HCT116 (cell line): ENCODE results near the gene FAM170B. TPM values are rescaled to one million over a fixed set of nuclear protein-coding genes. Genes with fewer than 3 reads are reported as not detected.

ENCODE experiments used
- ATAC-seq: fragments of 200-7000 bp; cut with Tn5 transposase; 2 replicates; pipeline ENCODE4 v1.9.1; 2020; ENCODE audit warnings: mild to moderate bottlenecking, moderate library complexity
- BruUV-seq: library from RNA; stranded (reverse); fragments of 400-500 nt; replicated peaks from 2 replicates; lab custom pipeline; 2021; lab: Mats Ljungman, UMichigan
- CTCF ChIA-PET: fragments of 300-600 bp; sonication (Branson Sonifier 250); formaldehyde crosslinking; loops from one replicate; lab custom pipeline; 2021; ENCODE audit warnings: antibody characterized with exemption; lab: Charles Lee
- POLR2A ChIA-PET: fragments of 300-600, 350-600 bp; sonication (Branson Sonifier 250); formaldehyde crosslinking; loops from one replicate; lab custom pipeline; 2021; ENCODE audit warnings: antibody characterized with exemption; lab: Charles Lee
- RAD21 ChIA-PET, 2 experiments: fragments of 300-600 bp; sonication (Branson Sonifier 250); formaldehyde crosslinking; loops; one replicate each; lab custom pipeline; 2023; ENCODE audit warnings: low total read pairs in 2 of 2; ENCODE audit not compliant: uncharacterized antibody in 2 of 2, unreplicated experiment in 2 of 2, low non-redundant PET in 1 of 2; lab: Charles Lee
- DNase-seq: peaks from one replicate; pipeline ENCODE4 v3.0.0-alpha.2; 2010; ENCODE audit warnings: low read depth, low spot score
- H2AFZ ChIP-seq: fragments of 200-600 bp; shearing (Covaris generic), sonication (generic); 2 replicates; pipeline ENCODE4 v1.6.1; 2017; ENCODE audit warnings: low read depth, mixed run types, mixed read lengths, antibody characterized with exemption, low read length; ENCODE audit not compliant: poor library complexity, severe bottlenecking
- H3K27ac ChIP-seq: 2 replicates; pipeline ENCODE4 v1.5.1; 2012; ENCODE audit warnings: low read depth, low read length
- H3K27me3 ChIP-seq: fragments of 200-600 bp; sonication (generic); 2 replicates; pipeline ENCODE4 v1.6.1; 2016; ENCODE audit warnings: mixed run types, low read length, mixed read lengths; ENCODE audit not compliant: insufficient read depth
- H3K36me3 ChIP-seq, 2 experiments: fragments of 200-500 bp in 1 of 2; fragments of 200-600 bp in 1 of 2; sonication (Bioruptor generic) in 1 of 2; sonication (generic) in 1 of 2; 2 replicates each; pipeline versions ENCODE4 v1.5.1 to v1.6.1; 2014 to 2016; ENCODE audit warnings: low read length in 2 of 2, inconsistent platforms in 1 of 2, mixed read lengths in 1 of 2, mixed run types in 1 of 2; ENCODE audit not compliant: insufficient read depth in 2 of 2, control insufficient read depth in 1 of 2
- H3K4me1 ChIP-seq, 2 experiments: fragments of 200-600 bp in 1 of 2; sonication (generic) in 1 of 2; 2 replicates each; pipeline versions ENCODE4 v1.5.1 to v1.6.1; 2012 to 2017; ENCODE audit warnings: low read length in 2 of 2, inconsistent platforms in 1 of 2, mild to moderate bottlenecking in 1 of 2, mixed read lengths in 1 of 2, mixed run types in 1 of 2, moderate library complexity in 1 of 2; ENCODE audit not compliant: insufficient read depth in 2 of 2, control insufficient read depth in 1 of 2
- H3K4me2 ChIP-seq: fragments of 200-600 bp; sonication (generic); 2 replicates; pipeline ENCODE4 v1.6.1; 2017; ENCODE audit warnings: mixed run types, low read length, mixed read lengths
- H3K4me3 ChIP-seq, 2 experiments: fragments of 200-600 bp in 1 of 2; sonication (generic) in 1 of 2; replicated peaks in 1 of 2; 2 replicates each; pipeline ENCODE4 v1.5.1; 2011 to 2016; ENCODE audit warnings: low read length in 2 of 2, control low read depth in 1 of 2, low read depth in 1 of 2, mild to moderate bottlenecking in 1 of 2, mixed read lengths in 1 of 2, mixed run types in 1 of 2
- H3K79me2 ChIP-seq: fragments of 200-600 bp; sonication (generic); 2 replicates; pipeline ENCODE4 v1.6.1; 2017; ENCODE audit warnings: mild to moderate bottlenecking, mixed run types, low read length, moderate library complexity, mixed read lengths; ENCODE audit not compliant: insufficient read depth
- H3K9ac ChIP-seq: fragments of 200-600 bp; sonication (generic); 2 replicates; pipeline ENCODE4 v1.6.1; 2016; ENCODE audit warnings: low read length, mixed read lengths
- H3K9me2 ChIP-seq: fragments of 200-600 bp; sonication (generic), shearing (Covaris generic); 2 replicates; pipeline ENCODE4 v1.6.1; 2017; ENCODE audit warnings: mixed run types, mild to moderate bottlenecking, moderate library complexity; ENCODE audit not compliant: insufficient read depth
- H3K9me3 ChIP-seq, 2 experiments: fragments of 200-500 bp in 1 of 2; fragments of 200-600 bp in 1 of 2; sonication (Bioruptor generic) in 1 of 2; sonication (generic) in 1 of 2; 2 replicates each; pipeline ENCODE4 v1.6.1; 2014 to 2017; ENCODE audit warnings: low read length in 2 of 2, mixed read lengths in 2 of 2, inconsistent platforms in 1 of 2, low read depth in 1 of 2, mild to moderate bottlenecking in 1 of 2, mixed run types in 1 of 2, moderate library complexity in 1 of 2; ENCODE audit not compliant: control insufficient read depth in 1 of 2, insufficient read depth in 1 of 2
- H4K20me1 ChIP-seq: fragments of 200-600 bp; sonication (generic), shearing (Covaris generic); 2 replicates; pipeline ENCODE4 v1.6.1; 2017; ENCODE audit warnings: mixed run types, mild to moderate bottlenecking, moderate library complexity; ENCODE audit not compliant: insufficient read depth
- CEBPB ChIP-seq: IDR thresholded peaks from 2 replicates; pipeline ENCODE4 v1.6.1; 2012; ENCODE audit warnings: low read depth
- SIN3A ChIP-seq: IDR thresholded peaks from 2 replicates; pipeline ENCODE4 v1.6.1; 2012; ENCODE audit warnings: low read depth
- YY1 ChIP-seq: IDR thresholded peaks from 2 replicates; pipeline ENCODE4 v1.6.1; 2011; ENCODE audit warnings: low read length, low read depth, moderate library complexity, mild to moderate bottlenecking; ENCODE audit not compliant: insufficient replicate concordance; ENCODE audit errors: extremely low read depth
- intact Hi-C: fragments of 100-400 bp; cut with micrococcal nuclease; formaldehyde crosslinking; loops from 2 replicates; pipeline ENCODE4 v1.10.0; 2022
- total RNA-seq: library from RNA; stranded (reverse); gene quantifications from one replicate; pipeline ENCODE4 v1.2.1, GENCODE V29; 2021; ENCODE audit not compliant: unreplicated experiment
- TF ChIP-seq, protein P1 (sequence below), 3 experiments: fragments of 200-600 bp in 1 of 3; sonication (generic) in 1 of 3; IDR thresholded peaks in 2 of 3; conservative IDR thresholded peaks in 1 of 3; 2 replicates each; pipeline ENCODE4 v1.5.1; 2012 to 2017; ENCODE audit warnings: low read depth in 2 of 3, low read length in 2 of 3, antibody characterized with exemption in 1 of 3, borderline replicate concordance in 1 of 3, control low read depth in 1 of 3, mild to moderate bottlenecking in 1 of 3, mixed read lengths in 1 of 3, mixed run types in 1 of 3, moderate library complexity in 1 of 3; ENCODE audit not compliant: insufficient read depth in 1 of 3
- TF ChIP-seq, protein P2 (sequence below): IDR thresholded peaks from 2 replicates; pipeline ENCODE4 v1.6.1; 2012; ENCODE audit warnings: low read depth
- TF ChIP-seq, protein P3 (sequence below): IDR thresholded peaks from 2 replicates; pipeline ENCODE4 v1.6.1; 2012

FAM170B gene
- total RNA-seq, 1 experiment from 2014 or later, result not detected

DNA sequence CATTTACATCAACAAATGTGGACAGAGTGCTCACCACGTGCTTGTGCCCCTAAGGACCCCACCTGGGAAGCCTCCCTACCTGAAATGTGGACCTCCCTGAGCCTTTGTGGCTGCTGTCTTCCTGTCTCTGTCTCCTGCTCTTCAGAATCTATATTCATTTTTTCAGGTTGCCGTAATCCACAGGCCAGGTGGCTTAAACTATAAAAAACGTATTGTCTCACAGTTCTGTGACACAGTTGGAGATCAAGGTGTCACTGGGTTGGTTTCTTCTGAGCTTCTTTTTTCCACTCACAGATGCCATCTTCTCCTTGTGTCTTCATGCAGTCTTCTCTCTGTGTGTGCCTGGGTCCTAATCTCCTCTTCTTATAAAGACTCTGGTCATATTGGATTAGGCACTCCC, 12.9 kb downstream of the FAM170B start:
- BruUV-seq, result no TSS peak
- Histone ChIP-seq H4K20me1 (no peaks in the 10 kb centered on the region), H3K36me3 (no peaks in the 10 kb centered on the region), H3K9ac (no peak overlapping the region), H3K79me2 (no peaks in the 10 kb centered on the region), H3K4me3 (no peak overlapping the region), H3K27me3 (peaks cover 49% of the 10 kb centered on the region), H3K9me2 (no peaks in the 10 kb centered on the region), H2AFZ (no peak overlapping the region), H3K9me3 (no peaks in the 10 kb centered on the region), H3K4me1 (no peaks in the 10 kb centered on the region), H3K4me2 (no peak overlapping the region), H3K27ac (no peak overlapping the region)
- ChIA-PET POLR2A (no interaction called here), CTCF (no interaction called here), RAD21 (no interaction called here)
- intact Hi-C loops, result no loop called here
- TF ChIP-seq YY1, result no peak
- TF ChIP-seq, protein P1, sequence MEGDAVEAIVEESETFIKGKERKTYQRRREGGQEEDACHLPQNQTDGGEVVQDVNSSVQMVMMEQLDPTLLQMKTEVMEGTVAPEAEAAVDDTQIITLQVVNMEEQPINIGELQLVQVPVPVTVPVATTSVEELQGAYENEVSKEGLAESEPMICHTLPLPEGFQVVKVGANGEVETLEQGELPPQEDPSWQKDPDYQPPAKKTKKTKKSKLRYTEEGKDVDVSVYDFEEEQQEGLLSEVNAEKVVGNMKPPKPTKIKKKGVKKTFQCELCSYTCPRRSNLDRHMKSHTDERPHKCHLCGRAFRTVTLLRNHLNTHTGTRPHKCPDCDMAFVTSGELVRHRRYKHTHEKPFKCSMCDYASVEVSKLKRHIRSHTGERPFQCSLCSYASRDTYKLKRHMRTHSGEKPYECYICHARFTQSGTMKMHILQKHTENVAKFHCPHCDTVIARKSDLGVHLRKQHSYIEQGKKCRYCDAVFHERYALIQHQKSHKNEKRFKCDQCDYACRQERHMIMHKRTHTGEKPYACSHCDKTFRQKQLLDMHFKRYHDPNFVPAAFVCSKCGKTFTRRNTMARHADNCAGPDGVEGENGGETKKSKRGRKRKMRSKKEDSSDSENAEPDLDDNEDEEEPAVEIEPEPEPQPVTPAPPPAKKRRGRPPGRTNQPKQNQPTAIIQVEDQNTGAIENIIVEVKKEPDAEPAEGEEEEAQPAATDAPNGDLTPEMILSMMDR (IDR thresholded peaks at IDR 0.05 in 2 of 3, conservative IDR thresholded peaks at IDR 0.05 in 1 of 3; ENCODE audit: borderline replicate concordance in 1 of 3, insufficient read depth in 1 of 3, low read depth in 2 of 3, low read length in 2 of 3), result no peak
- TF ChIP-seq, protein P2, sequence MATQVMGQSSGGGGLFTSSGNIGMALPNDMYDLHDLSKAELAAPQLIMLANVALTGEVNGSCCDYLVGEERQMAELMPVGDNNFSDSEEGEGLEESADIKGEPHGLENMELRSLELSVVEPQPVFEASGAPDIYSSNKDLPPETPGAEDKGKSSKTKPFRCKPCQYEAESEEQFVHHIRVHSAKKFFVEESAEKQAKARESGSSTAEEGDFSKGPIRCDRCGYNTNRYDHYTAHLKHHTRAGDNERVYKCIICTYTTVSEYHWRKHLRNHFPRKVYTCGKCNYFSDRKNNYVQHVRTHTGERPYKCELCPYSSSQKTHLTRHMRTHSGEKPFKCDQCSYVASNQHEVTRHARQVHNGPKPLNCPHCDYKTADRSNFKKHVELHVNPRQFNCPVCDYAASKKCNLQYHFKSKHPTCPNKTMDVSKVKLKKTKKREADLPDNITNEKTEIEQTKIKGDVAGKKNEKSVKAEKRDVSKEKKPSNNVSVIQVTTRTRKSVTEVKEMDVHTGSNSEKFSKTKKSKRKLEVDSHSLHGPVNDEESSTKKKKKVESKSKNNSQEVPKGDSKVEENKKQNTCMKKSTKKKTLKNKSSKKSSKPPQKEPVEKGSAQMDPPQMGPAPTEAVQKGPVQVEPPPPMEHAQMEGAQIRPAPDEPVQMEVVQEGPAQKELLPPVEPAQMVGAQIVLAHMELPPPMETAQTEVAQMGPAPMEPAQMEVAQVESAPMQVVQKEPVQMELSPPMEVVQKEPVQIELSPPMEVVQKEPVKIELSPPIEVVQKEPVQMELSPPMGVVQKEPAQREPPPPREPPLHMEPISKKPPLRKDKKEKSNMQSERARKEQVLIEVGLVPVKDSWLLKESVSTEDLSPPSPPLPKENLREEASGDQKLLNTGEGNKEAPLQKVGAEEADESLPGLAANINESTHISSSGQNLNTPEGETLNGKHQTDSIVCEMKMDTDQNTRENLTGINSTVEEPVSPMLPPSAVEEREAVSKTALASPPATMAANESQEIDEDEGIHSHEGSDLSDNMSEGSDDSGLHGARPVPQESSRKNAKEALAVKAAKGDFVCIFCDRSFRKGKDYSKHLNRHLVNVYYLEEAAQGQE, result no peak
- no peak for TF ChIP-seq CEBPB
- TF ChIP-seq, protein P3, sequence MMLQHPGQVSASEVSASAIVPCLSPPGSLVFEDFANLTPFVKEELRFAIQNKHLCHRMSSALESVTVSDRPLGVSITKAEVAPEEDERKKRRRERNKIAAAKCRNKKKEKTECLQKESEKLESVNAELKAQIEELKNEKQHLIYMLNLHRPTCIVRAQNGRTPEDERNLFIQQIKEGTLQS, result no peak
- TF ChIP-seq SIN3A, result no peak
- DNase-seq, result no peak
- ATAC-seq, result no peak
